ENCODE data around the gene SENP2.
"Not testable (repeated sequence)": the region's sequence is repeated elsewhere in the genome, so short reads cannot be mapped to it uniquely, and the experiment has no call there.

SENP2 gene

GRCh38 chr3:185648396-185648795, 62.3 kb downstream of the SENP2 start:
- no peak for DNase-seq

GRCh38 chr3:185649414-185649813, 63.3 kb downstream of the SENP2 start:
- DNase-seq: no peak

GRCh38 chr3:185651971-185652370, 65.9 kb downstream of the SENP2 start:
- no peak for DNase-seq

DNA sequence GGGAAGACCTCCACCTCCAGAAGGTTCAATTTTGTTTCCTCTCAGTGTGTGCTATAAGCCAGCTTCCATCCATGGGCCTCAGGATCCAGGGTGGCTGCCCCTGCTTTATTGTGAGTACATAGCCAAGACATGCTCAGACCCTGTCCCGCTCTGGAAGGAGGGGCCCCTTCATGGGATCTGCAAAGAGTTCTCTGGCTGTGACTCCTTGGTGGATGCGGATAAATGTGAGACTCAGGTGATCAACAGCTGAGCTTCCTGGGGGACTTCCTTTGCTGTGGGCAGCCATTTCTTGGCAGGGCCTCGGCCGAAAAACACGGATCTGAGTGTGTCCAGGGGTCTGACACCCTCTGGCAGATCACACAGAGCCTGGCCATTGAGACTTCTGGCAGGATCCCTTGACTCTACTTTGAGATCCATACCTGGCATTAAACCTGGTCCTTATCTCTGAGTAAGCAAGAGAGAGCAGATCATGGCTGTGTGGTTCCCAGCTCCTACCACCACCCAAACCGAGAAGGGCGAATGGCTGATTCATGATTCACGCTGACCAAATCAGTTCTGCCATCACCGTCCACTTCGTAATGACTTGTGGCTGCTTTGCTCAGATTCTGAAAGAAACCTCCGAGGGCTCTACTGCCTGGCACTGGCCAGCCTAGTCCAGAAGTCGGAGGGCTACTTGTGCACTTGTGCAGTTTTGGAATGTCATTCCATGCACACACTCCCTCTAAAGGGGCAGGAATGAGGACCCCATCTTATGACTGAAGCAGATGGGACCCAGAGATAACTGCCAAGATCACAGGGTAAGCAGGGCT, 68.1 kb downstream of the SENP2 start:
- DNase-seq: no peak

DNA sequence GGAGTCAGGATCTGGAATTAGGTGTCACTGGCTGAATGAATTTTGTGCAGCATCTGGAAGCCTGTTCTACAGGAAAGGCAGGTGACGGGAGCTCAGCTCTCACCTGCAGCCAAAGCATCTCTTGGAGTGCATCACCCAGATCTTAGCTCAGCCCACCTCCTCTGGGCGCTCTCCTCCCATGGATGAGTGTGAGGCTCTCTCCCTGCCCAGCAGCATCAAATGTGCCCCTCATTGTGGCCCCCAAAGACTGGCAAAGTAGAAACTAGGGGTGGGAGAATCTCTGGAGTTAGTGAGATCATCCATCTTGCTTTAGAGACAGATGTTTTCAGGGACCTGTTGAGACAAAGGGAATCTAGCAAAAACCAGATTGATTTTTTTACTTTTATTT, 68.7 kb downstream of the SENP2 start:
- DNase-seq: no peak

- no peak for DNase-seq
Measured at GRCh38 chr3:185655426-185656320, 69.6 kb downstream of the SENP2 start.

- DNase-seq: no peak
Measured at GRCh38 chr3:185656321-185656840, 70.3 kb downstream of the SENP2 start.

DNA sequence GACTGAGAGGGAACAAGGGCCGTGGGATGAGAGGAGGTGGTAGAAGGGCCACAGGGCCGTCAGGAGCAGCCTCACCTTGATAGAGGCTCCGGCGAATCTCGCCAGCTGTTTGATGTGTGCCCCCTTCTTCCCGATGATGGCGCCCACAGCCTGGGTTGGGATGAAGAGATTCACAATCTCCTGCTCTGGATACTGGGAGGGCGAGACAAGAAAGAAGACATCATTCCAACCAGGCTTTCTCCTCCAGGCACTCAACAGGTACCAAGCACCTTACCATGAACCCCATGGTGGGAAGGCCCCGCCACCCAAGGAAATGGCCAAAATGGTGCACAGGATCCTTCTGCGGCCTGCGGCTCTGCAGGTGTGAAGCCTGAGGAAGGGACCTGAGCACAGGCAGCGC, 71.1 kb downstream of the SENP2 start:
- no peak for DNase-seq

DNA sequence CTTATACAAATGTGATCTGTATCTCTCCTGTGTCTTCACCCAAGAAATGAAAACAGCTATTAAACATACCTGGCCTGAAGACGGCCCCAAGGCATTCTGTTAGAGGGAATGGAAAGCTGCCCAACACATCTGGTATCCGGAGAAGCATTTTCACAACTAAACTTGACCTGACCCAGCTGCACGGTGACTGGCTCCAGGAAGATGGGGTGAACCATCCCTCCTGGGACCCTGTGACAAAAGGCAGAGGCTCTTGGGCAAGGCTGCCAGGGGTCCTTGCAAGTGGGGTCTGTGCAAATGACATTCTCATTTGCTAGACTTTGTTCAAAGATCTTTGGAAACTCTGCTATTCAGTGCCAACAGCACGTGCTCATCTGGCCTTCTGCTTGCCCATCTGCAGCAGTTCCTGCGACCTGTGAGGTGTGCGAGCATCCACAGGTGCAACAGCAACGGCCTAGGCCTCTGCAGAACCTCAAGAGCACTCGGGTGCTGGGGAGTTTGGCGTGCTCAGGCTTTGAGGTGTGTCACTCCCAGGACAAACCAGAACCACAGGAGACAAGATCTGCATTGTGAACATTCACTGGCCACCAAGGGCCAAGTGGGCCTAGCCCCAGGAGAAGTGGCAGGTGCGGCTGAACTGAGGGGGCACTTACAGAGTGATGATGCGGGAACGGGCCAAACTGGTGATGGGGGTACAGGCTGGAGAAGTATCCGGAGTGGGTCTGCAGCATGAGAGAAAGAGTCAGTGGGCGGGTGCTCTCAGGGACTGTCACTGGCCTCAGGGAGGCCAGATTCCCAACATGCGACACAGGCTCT, 71.8 kb downstream of the SENP2 start:
- DNase-seq: no peak

DNA sequence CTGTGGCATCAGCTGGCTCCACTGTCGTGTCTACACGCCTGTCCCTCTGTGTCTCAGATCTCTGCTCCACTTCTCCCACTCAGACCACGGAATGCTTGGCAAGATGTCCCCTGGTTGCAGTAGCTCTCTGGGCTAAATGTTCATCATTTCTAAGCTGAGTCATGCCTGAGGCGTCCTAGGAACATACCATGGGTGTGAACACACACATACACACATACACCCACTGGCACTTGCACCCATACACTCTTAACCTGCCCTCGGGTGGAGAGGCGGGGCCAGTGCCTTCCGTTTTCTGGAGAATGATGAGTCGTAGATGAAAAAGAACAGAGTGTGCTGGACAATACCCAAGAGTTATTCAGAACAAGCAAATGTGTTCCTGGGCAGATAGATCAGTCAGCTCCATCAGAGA, 72.4 kb downstream of the SENP2 start:
- DNase-seq: no peak

DNA sequence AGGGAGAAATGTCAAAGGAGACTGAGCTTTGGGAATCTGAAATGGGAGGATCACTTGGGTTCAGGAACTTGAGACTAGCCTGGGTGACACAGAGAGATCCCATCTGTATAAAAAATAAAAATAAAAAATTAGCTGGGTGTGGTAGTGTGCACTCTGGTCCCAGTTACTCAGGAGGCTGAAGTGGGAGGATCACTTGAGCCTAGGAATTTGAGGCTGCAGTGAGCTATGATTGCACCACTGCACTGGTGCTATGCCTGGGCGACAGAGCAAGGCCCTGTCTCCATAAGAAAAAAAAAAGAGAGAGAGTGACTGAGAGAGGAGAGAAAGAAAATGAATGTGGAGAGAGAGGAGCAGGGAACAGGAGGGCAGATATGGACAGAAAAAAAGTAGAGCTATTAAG, 72.8 kb downstream of the SENP2 start:
- no peak for DNase-seq

GRCh38 chr3:185659942-185660921, 74.1 kb downstream of the SENP2 start:
- DNase-seq: peak; percentile 80

DNA sequence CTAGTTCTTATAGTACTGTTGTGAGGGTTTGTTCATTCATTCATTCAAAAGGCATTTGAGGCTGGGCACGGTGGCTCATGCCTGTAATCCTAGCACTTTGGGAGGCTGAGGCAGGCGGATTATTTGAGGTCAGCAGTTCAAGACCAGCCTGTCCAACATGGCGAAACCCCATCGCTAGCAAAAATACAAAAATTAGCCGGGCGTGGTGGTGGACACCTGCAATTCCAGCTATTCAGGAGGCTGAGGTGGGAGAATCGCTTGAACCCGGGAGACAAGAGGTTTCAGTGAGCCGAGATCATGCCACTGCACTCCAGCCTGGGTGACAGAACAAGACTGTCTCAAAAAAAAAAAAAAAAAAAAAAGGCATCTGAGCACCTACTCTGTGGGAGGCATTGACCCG, 75.2 kb downstream of the SENP2 start:
- DNase-seq: not testable (repeated sequence)

DNA sequence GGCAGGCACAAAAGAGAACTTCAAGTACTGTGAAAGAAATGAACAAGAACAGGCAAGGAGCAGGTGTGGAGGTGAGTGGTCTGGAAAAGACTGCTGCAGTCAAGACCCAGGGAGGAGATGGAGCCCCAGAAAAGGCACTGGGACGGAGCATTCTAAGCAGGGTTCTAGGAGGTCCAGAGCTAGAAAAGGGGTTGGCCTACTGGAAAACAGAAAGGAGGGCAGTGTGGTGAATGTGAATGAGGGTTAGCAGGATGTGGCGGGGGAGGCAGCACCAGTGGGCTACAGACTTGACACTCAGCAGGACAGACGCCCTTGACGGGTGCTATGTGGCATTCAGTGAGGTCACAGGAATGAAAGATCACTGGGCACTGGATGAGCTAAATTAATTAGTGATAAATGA, 75.7 kb downstream of the SENP2 start:
- no peak for DNase-seq

DNA sequence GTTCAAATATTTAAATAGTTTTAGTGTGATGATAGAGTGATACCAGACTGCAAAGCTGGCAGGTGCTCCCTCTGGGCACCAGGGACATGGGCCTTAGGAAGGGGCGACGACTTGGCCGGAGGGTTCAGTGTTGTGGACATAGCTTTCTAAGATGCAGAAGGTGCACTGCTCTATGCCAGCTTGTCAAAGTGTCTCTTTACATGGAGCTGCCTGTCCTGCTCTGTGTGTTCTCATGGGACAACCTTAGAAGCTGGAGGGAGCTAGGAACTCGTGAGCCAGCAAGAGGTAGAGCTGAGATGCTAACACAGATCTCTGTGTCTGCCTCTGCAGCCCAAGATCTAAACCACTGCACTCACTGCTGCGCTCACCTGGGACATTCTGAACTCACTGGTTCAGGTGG, 77.8 kb downstream of the SENP2 start:
- no peak for DNase-seq

DNA sequence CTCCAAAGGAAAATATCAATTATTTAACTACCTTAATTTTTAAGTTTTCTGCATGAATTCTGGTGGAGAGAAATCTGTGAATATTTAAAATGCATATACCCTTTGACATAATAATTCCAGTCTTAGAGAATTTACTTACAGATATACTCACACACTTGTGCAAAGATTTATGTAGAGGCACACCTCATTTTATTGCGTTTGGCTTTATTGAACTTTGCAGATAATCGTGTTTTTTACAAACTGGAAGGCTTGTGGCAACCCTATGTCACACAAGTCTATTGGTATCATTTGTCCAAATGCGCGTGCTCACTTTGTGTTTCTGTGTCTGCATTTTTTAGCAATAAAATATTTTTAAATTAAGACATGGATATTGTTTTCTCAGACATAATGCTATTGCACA, 81.5 kb downstream of the SENP2 start:
- no peak for DNase-seq

DNA sequence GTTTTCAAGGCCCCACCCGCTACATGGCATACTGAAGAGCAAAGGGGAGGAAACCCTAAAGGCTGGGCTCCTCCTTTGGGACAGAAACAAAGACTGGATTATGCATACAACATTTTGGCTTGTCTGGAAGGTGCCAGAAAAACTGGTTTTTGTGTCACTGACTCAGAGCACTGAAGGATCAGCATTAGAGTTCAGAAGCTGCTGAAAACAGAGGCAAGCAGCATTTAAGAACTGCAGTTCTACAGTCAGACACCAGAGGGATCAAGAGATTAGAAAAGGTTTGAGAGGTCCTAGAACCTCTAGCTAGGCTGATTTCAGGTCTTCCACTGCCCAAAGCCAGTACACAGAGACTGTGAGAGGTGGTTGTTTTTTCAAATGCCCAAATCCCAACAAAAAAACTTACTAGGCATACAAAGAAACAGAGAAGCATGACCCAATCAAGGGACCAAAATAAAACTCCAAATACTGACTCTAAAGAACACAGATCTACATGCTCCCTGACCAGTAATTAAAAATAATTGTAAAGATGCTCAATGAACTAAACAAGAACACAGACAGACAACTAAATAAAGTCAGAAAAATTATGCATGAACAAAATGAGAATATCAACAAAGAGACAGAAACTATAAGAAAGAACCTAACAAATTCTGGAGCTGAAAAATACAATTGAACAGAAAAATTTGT, 91.2 kb downstream of the SENP2 start:
- peak; percentile 69 for DNase-seq

- no peak for DNase-seq
Measured at GRCh38 chr3:185678027-185678426, 91.9 kb downstream of the SENP2 start.

- no peak for DNase-seq
Measured at GRCh38 chr3:185680231-185680630, 94.1 kb downstream of the SENP2 start.

Measured in OCI-M1 (cell line).